ENCODE data around the gene ANKRD17.

The ANKRD17 gene

GRCh38 chr4:73037057-73037456 is 221.5 kb downstream of the ANKRD17 start:
- Histone ChIP-seq H3K27me3 (ENCODE audit: control insufficient read depth, low read length) (no peaks in the 10 kb centered on the region), H4K20me1 (ENCODE audit: control insufficient read depth, insufficient read depth, low read depth, low read length) (no peaks in the 10 kb centered on the region), H3K9me2 (replicated peaks; ENCODE audit: control insufficient read depth, low read length) (no peaks in the 10 kb centered on the region), H3K79me2 (ENCODE audit: control insufficient read depth, low read length) (no peaks in the 10 kb centered on the region), H3K9me3 (ENCODE audit: control insufficient read depth, insufficient read depth, low read length) (peaks cover 13% of the 10 kb centered on the region), H3K4me2 (ENCODE audit: low read length) (no peak overlapping the region), H3K36me3 (ENCODE audit: control insufficient read depth, low read length) (no peaks in the 10 kb centered on the region), H3K4me3 (ENCODE audit: low read length) (no peak overlapping the region), H3K4me1 (ENCODE audit: control insufficient read depth, low read length) (no peaks in the 10 kb centered on the region), H3K27ac (ENCODE audit: low read depth, low read length) (no peak overlapping the region), H3F3A (ENCODE audit: control insufficient read depth, insufficient read depth) (no peaks in the 10 kb centered on the region)
- no peak for TF ChIP-seq EZH2phosphoT487 (IDR thresholded peaks at IDR 0.05; ENCODE audit: borderline replicate concordance, low read length)
- TF ChIP-seq, protein P1, sequence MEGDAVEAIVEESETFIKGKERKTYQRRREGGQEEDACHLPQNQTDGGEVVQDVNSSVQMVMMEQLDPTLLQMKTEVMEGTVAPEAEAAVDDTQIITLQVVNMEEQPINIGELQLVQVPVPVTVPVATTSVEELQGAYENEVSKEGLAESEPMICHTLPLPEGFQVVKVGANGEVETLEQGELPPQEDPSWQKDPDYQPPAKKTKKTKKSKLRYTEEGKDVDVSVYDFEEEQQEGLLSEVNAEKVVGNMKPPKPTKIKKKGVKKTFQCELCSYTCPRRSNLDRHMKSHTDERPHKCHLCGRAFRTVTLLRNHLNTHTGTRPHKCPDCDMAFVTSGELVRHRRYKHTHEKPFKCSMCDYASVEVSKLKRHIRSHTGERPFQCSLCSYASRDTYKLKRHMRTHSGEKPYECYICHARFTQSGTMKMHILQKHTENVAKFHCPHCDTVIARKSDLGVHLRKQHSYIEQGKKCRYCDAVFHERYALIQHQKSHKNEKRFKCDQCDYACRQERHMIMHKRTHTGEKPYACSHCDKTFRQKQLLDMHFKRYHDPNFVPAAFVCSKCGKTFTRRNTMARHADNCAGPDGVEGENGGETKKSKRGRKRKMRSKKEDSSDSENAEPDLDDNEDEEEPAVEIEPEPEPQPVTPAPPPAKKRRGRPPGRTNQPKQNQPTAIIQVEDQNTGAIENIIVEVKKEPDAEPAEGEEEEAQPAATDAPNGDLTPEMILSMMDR (IDR thresholded peaks at IDR 0.05; ENCODE audit: low read depth, low read length, poor library complexity, severe bottlenecking) = no peak

DNA sequence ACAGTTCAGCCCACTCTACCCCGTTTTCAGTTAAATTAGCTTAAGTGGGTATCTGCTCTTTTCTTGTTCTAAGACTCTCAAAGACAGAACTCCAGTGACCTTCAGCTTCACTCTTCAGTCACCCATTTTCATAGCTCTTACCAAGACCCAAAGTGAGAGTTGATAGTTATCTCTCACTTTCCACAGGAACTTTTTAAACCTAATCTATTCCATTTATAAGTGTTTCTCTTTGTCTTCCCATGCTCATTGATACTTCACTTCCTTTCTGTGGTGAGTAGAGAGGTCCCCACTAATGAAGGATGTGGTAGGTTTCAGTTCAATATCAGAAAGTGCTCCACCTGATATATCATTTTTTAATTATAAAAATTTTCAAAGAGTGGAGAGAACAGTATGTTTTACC is 222.5 kb downstream of the ANKRD17 start:
- Histone ChIP-seq H3K4me3 (ENCODE audit: low read length) (no peak overlapping the region), H3K4me2 (ENCODE audit: low read length) (no peak overlapping the region), H3K27ac (ENCODE audit: low read depth, low read length) (no peak overlapping the region), H3K79me2 (ENCODE audit: control insufficient read depth, low read length) (no peaks in the 10 kb centered on the region), H3F3A (ENCODE audit: control insufficient read depth, insufficient read depth) (no peaks in the 10 kb centered on the region), H3K9me2 (replicated peaks; ENCODE audit: control insufficient read depth, low read length) (no peaks in the 10 kb centered on the region), H3K9me3 (ENCODE audit: control insufficient read depth, insufficient read depth, low read length) (peaks cover 13% of the 10 kb centered on the region), H3K36me3 (ENCODE audit: control insufficient read depth, low read length) (no peaks in the 10 kb centered on the region), H4K20me1 (ENCODE audit: control insufficient read depth, insufficient read depth, low read depth, low read length) (no peaks in the 10 kb centered on the region), H3K27me3 (ENCODE audit: control insufficient read depth, low read length) (no peaks in the 10 kb centered on the region), H3K4me1 (ENCODE audit: control insufficient read depth, low read length) (no peaks in the 10 kb centered on the region)
- TF ChIP-seq EZH2phosphoT487 (IDR thresholded peaks at IDR 0.05; ENCODE audit: borderline replicate concordance, low read length) = no peak
- TF ChIP-seq, protein P1 (IDR thresholded peaks at IDR 0.05; ENCODE audit: low read depth, low read length, poor library complexity, severe bottlenecking) = no peak

DNA sequence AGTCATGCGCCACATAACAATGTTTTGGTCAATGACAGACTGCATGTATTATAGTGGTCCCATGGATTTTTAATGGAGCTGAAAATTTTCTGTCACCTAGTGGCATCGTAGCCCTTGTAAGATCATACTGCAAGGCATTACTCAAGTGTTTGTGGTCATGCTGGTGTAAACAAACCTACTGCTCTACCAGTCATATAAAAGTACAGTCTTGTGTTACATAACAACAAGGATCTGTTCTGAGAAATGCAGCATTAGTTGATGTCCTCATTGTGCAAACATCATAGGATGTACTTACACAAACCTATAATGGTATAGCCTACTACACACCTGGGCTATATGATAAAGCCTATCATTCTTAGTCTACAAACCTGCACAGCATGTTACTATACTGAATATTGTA is 223.7 kb downstream of the ANKRD17 start:
- no peaks in the 10 kb centered on the region for H4K20me1 ChIP-seq (ENCODE audit: control insufficient read depth, insufficient read depth, low read depth, low read length)
- no peaks in the 10 kb centered on the region for H3K79me2 ChIP-seq (ENCODE audit: control insufficient read depth, low read length)
- TF ChIP-seq, protein P1 (IDR thresholded peaks at IDR 0.05; ENCODE audit: low read depth, low read length, poor library complexity, severe bottlenecking) = no peak
- TF ChIP-seq EZH2phosphoT487 (IDR thresholded peaks at IDR 0.05; ENCODE audit: borderline replicate concordance, low read length) = no peak
- no peaks in the 10 kb centered on the region for H3K27me3 ChIP-seq (ENCODE audit: control insufficient read depth, low read length)
- no peak overlapping the region for H3K4me2 ChIP-seq (ENCODE audit: low read length)
- no peaks in the 10 kb centered on the region for H3K36me3 ChIP-seq (ENCODE audit: control insufficient read depth, low read length)
- H3K27ac ChIP-seq (ENCODE audit: low read depth, low read length) = no peak overlapping the region
- H3K4me1 ChIP-seq (ENCODE audit: control insufficient read depth, low read length) = no peaks in the 10 kb centered on the region
- no peaks in the 10 kb centered on the region for H3F3A ChIP-seq (ENCODE audit: control insufficient read depth, insufficient read depth)
- no peak overlapping the region for H3K4me3 ChIP-seq (ENCODE audit: low read length)
- H3K9me2 ChIP-seq (replicated peaks; ENCODE audit: control insufficient read depth, low read length) = no peaks in the 10 kb centered on the region
- peaks cover 13% of the 10 kb centered on the region for H3K9me3 ChIP-seq (ENCODE audit: control insufficient read depth, insufficient read depth, low read length)

- H3K4me3 ChIP-seq (ENCODE audit: low read length) = no peak overlapping the region
- H3K9me2 ChIP-seq (replicated peaks; ENCODE audit: control insufficient read depth, low read length) = no peaks in the 10 kb centered on the region
- no peak overlapping the region for H3K27ac ChIP-seq (ENCODE audit: low read depth, low read length)
- H3K9me3 ChIP-seq (ENCODE audit: control insufficient read depth, insufficient read depth, low read length) = no peaks in the 10 kb centered on the region
- no peak for TF ChIP-seq EZH2phosphoT487 (IDR thresholded peaks at IDR 0.05; ENCODE audit: borderline replicate concordance, low read length)
- TF ChIP-seq, protein P1 (IDR thresholded peaks at IDR 0.05; ENCODE audit: low read depth, low read length, poor library complexity, severe bottlenecking) = no peak
- peaks cover 7% of the 10 kb centered on the region for H3K4me1 ChIP-seq (ENCODE audit: control insufficient read depth, low read length)
- H3K79me2 ChIP-seq (ENCODE audit: control insufficient read depth, low read length) = no peaks in the 10 kb centered on the region
- no peaks in the 10 kb centered on the region for H3K27me3 ChIP-seq (ENCODE audit: control insufficient read depth, low read length)
- H3K4me2 ChIP-seq (ENCODE audit: low read length) = no peak overlapping the region
- no peaks in the 10 kb centered on the region for H3F3A ChIP-seq (ENCODE audit: control insufficient read depth, insufficient read depth)
- H3K36me3 ChIP-seq (ENCODE audit: control insufficient read depth, low read length) = no peaks in the 10 kb centered on the region
- H4K20me1 ChIP-seq (ENCODE audit: control insufficient read depth, insufficient read depth, low read depth, low read length) = no peaks in the 10 kb centered on the region
These were observed 230.0 kb downstream of the ANKRD17 start for GRCh38 chr4:73028621-73029020.

Measured in DOHH2 (cell line).